ENCODE results near the gene CDC34.

- TF ChIP-seq CTCF (IDR thresholded peaks at IDR 0.05) = no peak
- no peak for TF ChIP-seq POLR2A (IDR thresholded peaks at IDR 0.05)
Observed at GRCh38 chr19:513368-514165, 18.0 kb upstream of the CDC34 start.
